Skeletal muscle tissue (tissue), 4 donors: ENCODE data around the gene ARHGAP25. TPM values are rescaled to one million over a fixed set of nuclear protein-coding genes. Genes with fewer than 3 reads are reported as not detected.
A peak's percentile ranks its signal among the peaks of the same experiment; 100 is the strongest.

ENCODE experiments used
- H3K27ac ChIP-seq: one replicate; pipeline ENCODE4 v1.7.0; 2013; ENCODE audit warnings: mild to moderate bottlenecking, low read depth, low read length, inconsistent platforms
- H3K27me3 ChIP-seq, 3 donors: one replicate each; pipeline ENCODE4 v1.7.0; 2013; ENCODE audit warnings: low read length in 3 of 3; ENCODE audit not compliant: control insufficient read depth in 3 of 3, insufficient read depth in 3 of 3
- H3K36me3 ChIP-seq, 3 donors: one replicate each; pipeline ENCODE4 v1.7.0; 2013; ENCODE audit warnings: low read length in 3 of 3; ENCODE audit not compliant: control insufficient read depth in 3 of 3, insufficient read depth in 3 of 3
- H3K4me1 ChIP-seq, 3 donors: one replicate each; pipeline ENCODE4 v1.7.0; 2013; ENCODE audit warnings: low read length in 3 of 3, mild to moderate bottlenecking in 3 of 3; ENCODE audit not compliant: control insufficient read depth in 3 of 3, insufficient read depth in 3 of 3
- H3K4me3 ChIP-seq, 3 donors: one replicate each; pipeline ENCODE4 v1.7.0; 2013; ENCODE audit warnings: low read length in 3 of 3
- H3K9ac ChIP-seq, 3 donors: one replicate each; pipeline ENCODE4 v1.7.0; 2013; ENCODE audit warnings: low read length in 3 of 3, mild to moderate bottlenecking in 3 of 3, moderate library complexity in 2 of 3, low read depth in 1 of 3
- H3K9me3 ChIP-seq, 3 donors: one replicate each; pipeline ENCODE4 v1.7.0; 2013; ENCODE audit warnings: low read length in 3 of 3; ENCODE audit not compliant: control insufficient read depth in 3 of 3
- total RNA-seq: library from RNA; depleted of rRNA; stranded (reverse); fragments of >200 nt; gene quantifications from one replicate; pipeline ENCODE4 v1.2.3, GENCODE V29; 2014
- donor health status: Osteomylitis.

Gene ARHGAP25
- total RNA-seq, 1 donor from 2014 or later, result 4.7 TPM

DNA sequence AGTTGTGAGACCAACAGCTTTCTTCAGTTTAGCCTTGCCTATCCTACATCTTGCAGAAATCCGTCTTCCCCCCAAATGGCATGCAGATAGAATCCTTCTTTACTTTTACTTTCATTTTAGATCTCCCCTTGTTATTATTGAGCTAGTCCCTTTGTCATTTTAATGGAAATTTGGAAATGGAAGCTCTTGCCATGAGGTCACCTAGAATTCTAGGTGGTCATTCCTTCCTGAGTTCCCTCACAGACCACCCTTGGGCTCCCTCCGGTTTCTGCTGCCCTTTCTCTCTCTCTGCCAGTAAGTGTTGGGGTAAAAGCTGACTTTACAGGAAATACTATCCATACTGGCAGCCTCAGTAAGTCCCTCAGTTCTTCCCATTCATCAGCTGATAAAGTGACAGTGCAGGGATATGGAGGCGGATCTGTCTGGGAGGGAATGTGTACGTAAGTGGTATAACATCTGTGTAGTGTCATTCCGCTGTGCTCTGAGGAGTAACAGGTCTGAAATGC is 30.2 kb downstream of the ARHGAP25 start:
- peak overlapping the region; percentile 3 for H3K27ac ChIP-seq
- H3K9me3 ChIP-seq, result no peaks in the 10 kb centered on the region
- no peaks in the 10 kb centered on the region for H3K27me3 ChIP-seq
- H3K36me3 ChIP-seq, result no peaks in the 10 kb centered on the region
- peaks cover 0 to 6% (median 4%) of the 10 kb centered on the region in 3 donors for H3K4me1 ChIP-seq
- H3K9ac ChIP-seq, result no peak overlapping the region
- no peak overlapping the region for H3K4me3 ChIP-seq

- H3K4me1 ChIP-seq, result peaks cover 0 to 9% (median 6%) of the 10 kb centered on the region in 3 donors
- H3K27me3 ChIP-seq, result no peaks in the 10 kb centered on the region
- no peaks in the 10 kb centered on the region for H3K36me3 ChIP-seq
- H3K9ac ChIP-seq, result no peak overlapping the region
- no peak overlapping the region for H3K4me3 ChIP-seq
- H3K27ac ChIP-seq, result peak overlapping the region; percentile 20
- H3K9me3 ChIP-seq, result no peaks in the 10 kb centered on the region
Observed at GRCh38 chr2:68765739-68766375, 31.2 kb downstream of the ARHGAP25 start.

GRCh38 chr2:68766376-68766845 is 31.8 kb downstream of the ARHGAP25 start:
- Histone ChIP-seq H3K36me3 (no peaks in the 10 kb centered on the region), H3K9ac (no peak overlapping the region), H3K27me3 (no peaks in the 10 kb centered on the region), H3K27ac (peak overlapping the region; percentile 20), H3K9me3 (no peaks in the 10 kb centered on the region), H3K4me3 (no peak overlapping the region), H3K4me1 (peaks cover 3 to 12% (median 10%) of the 10 kb centered on the region in 3 donors)

- Histone ChIP-seq H3K9me3 (no peaks in the 10 kb centered on the region), H3K4me1 (peaks cover 8 to 16% (median 13%) of the 10 kb centered on the region in 3 donors), H3K9ac (no peak overlapping the region), H3K36me3 (no peaks in the 10 kb centered on the region), H3K27ac (peak overlapping the region; percentile 33), H3K27me3 (no peaks in the 10 kb centered on the region), H3K4me3 (no peak overlapping the region)
Observed at GRCh38 chr2:68767031-68767961, 32.7 kb downstream of the ARHGAP25 start.

DNA sequence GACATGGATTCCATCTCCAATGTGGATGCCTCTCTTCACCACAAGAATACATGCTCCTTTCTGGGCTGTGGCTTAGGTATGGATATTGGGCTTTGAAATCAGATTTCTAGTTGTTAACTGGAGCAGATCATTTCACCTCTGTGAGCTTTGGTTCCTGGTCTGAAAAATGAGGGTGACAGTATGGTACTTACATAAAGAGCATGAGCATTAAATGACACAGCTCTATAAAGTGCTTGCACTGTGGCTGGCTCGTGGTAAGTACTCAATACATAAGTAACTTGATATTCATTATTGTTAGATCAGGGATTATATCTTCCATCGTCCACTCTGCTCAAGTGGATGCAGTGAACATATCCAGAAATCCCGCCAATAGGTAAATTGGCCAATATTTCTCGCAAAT is 33.4 kb downstream of the ARHGAP25 start:
- Histone ChIP-seq H3K27ac (no peak overlapping the region), H3K36me3 (no peaks in the 10 kb centered on the region), H3K27me3 (no peaks in the 10 kb centered on the region), H3K4me1 (peaks cover 8 to 16% (median 13%) of the 10 kb centered on the region in 3 donors), H3K4me3 (no peak overlapping the region), H3K9me3 (no peaks in the 10 kb centered on the region), H3K9ac (no peak overlapping the region)

GRCh38 chr2:68768461-68768860 is 33.9 kb downstream of the ARHGAP25 start:
- no peaks in the 10 kb centered on the region for H3K36me3 ChIP-seq
- H3K4me3 ChIP-seq, result no peak overlapping the region
- peaks cover 8 to 16% (median 13%) of the 10 kb centered on the region in 3 donors for H3K4me1 ChIP-seq
- H3K27ac ChIP-seq, result no peak overlapping the region
- no peaks in the 10 kb centered on the region for H3K9me3 ChIP-seq
- no peaks in the 10 kb centered on the region for H3K27me3 ChIP-seq
- H3K9ac ChIP-seq, result no peak overlapping the region

DNA sequence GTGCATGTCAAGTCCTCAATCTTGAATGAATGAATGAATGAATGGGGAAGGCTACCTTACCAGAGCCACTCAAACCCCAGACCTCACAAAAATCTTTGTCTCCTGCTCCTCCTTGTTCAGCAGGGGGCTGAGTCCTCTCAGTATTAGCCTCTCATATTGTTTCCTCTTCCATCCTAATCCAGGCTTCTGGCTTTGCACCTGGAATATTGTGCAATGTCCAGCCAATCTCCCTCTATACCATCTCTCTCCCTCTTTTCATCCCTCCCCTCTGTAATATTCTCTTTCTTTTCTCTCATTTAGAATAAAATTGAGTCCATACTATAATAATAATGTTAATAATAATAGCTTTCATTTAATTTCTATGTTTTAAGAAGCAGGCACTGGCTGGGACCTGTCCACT is 34.3 kb downstream of the ARHGAP25 start:
- H3K27me3 ChIP-seq, result no peaks in the 10 kb centered on the region
- H3K27ac ChIP-seq, result no peak overlapping the region
- H3K36me3 ChIP-seq, result no peaks in the 10 kb centered on the region
- H3K9me3 ChIP-seq, result no peaks in the 10 kb centered on the region
- no peak overlapping the region for H3K4me3 ChIP-seq
- H3K9ac ChIP-seq, result no peak overlapping the region
- peaks cover 8 to 18% (median 13%) of the 10 kb centered on the region in 3 donors for H3K4me1 ChIP-seq

GRCh38 chr2:68769586-68770270 is 35.1 kb downstream of the ARHGAP25 start:
- H3K27ac ChIP-seq, result peak overlapping the region; percentile 70
- no peaks in the 10 kb centered on the region for H3K36me3 ChIP-seq
- H3K4me1 ChIP-seq, result peaks cover 8 to 22% (median 13%) of the 10 kb centered on the region in 3 donors
- no peak overlapping the region for H3K4me3 ChIP-seq
- no peaks in the 10 kb centered on the region for H3K9me3 ChIP-seq
- no peaks in the 10 kb centered on the region for H3K27me3 ChIP-seq
- no peak overlapping the region for H3K9ac ChIP-seq

DNA sequence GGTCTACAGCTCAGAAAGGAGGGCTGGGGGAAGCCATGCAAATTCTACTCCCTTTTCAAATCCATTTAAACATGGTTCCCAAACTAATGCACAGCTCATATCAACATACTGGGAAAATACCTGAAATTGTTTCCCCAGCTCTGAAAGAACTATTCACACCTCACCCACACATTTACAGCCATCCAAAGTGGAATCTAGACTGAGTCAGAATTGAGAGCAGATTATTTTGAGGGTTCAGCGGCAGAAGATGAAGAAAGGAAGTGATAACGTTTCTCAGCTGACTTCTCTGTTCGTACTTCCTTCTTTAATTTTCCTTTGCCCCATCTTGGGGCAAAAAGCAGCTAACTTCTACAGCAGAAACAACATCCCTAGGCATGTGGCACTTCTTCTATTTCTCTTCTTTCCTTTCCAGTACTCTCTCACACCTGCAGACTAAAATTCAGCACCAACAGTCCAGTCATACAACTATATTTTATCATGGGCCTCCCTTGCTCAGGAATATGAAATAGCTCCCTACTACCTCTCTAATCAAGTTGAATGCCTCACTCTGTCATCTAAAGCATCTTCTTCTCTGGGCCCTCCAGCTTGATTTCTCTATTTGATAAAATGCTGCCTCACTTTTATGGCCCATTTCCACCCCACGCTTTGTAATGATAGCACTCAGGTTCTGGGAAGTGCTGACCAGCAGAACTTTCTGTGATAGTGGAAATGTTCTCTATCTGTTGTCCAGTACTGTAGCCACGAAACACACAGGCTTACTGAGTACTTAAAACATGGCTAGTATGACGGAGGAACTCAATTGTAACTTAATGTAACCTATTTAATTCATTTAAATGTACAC is 35.9 kb downstream of the ARHGAP25 start:
- Histone ChIP-seq H3K27me3 (no peaks in the 10 kb centered on the region), H3K4me1 (peaks cover 8 to 28% (median 13%) of the 10 kb centered on the region in 3 donors), H3K4me3 (no peak overlapping the region), H3K9me3 (no peaks in the 10 kb centered on the region), H3K27ac (peak overlapping the region; percentile 70), H3K36me3 (no peaks in the 10 kb centered on the region), H3K9ac (no peak overlapping the region)
